HFFc6 (cell line): ENCODE data around the gene TECPR2. TPM values are rescaled to one million over a fixed set of nuclear protein-coding genes. Genes with fewer than 3 reads are reported as not detected.
"Not testable (repeated sequence)": the region's sequence is repeated elsewhere in the genome, so short reads cannot be mapped to it uniquely, and the experiment has no call there.

Source experiments
- DNase-seq: peaks from one replicate; pipeline ENCODE4 v3.0.0-alpha.2; 2018
- H3K27ac Mint-ChIP-seq: 2 replicates; pipeline ENCODE4 v1.8.0; 2020; ENCODE audit warnings: mild to moderate bottlenecking, mixed read lengths
- H3K27me3 Mint-ChIP-seq: 2 replicates; pipeline ENCODE4 v1.8.0; 2021; ENCODE audit warnings: mild to moderate bottlenecking, moderate library complexity, mixed read lengths; ENCODE audit not compliant: insufficient read depth
- H3K36me3 Mint-ChIP-seq: 2 replicates; pipeline ENCODE4 v1.8.0; 2021; ENCODE audit warnings: low read depth, mixed read lengths
- H3K4me1 Mint-ChIP-seq: 2 replicates; pipeline ENCODE4 v1.8.0; 2020; ENCODE audit warnings: low read depth, mixed read lengths
- H3K4me3 Mint-ChIP-seq: 2 replicates; pipeline ENCODE4 v1.8.0; 2020; ENCODE audit warnings: mild to moderate bottlenecking, moderate library complexity, mixed read lengths
- H3K9me3 Mint-ChIP-seq: 2 replicates; pipeline ENCODE4 v1.8.0; 2020; ENCODE audit warnings: mild to moderate bottlenecking, mixed read lengths
- total RNA-seq, 6 experiments: library from RNA; stranded (reverse); fragmentation: NEBNext Ultra II Directional; extraction: Animal tissue kit (Norgen Biotek cat#: 25700); gene quantifications; 2 replicates in 1 of 6; 3 replicates in 5 of 6; pipeline ENCODE4 v1.2.3, GENCODE V29; 2021
- TF ChIP-seq, protein P1 (sequence below): fragments of 200-600 bp; sonication (generic); IDR thresholded peaks from 2 replicates; pipeline ENCODE4 v1.5.0; 2021; ENCODE audit warnings: antibody characterized with exemption, mild to moderate bottlenecking

The TECPR2 gene
- total RNA-seq, 6 experiments from 2014 or later: 22.0 to 29.6 (median 26.4) TPM

DNA sequence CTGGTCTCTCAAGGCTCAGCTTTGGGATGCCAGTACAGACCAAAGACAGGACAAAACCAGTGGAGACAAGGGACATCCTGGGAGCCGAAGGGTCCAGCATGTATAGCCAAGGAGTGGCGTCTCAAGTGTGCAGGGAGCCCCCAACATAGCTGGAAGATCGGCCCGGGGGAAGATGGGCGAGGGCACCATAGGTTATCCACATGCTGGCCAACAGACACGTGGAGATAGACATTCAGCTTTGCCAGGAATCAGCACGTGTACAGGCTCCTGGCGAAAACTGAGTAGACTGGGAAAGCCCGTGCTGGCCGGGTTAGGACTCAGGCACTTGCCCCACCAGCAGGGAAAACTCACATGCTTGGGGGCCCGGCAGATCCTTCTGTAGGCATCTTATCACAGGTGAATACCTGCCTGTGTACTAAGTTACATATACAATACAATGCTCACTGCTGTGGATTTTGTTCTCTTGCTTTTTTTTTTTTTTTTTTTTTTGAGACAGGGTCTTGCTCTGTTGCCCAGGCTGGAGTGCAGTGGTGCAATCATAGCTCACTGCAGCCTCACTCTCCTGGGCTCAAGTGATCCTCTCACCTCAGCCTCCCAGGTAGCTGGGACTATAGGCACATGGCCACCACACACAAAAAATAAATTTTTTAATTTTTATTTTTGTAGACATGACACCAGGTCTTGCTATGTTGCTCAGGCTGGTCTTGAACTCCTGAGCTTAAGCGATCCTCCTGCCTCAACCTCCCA is 152.4 kb downstream of the TECPR2 start:
- TF ChIP-seq, protein P1, sequence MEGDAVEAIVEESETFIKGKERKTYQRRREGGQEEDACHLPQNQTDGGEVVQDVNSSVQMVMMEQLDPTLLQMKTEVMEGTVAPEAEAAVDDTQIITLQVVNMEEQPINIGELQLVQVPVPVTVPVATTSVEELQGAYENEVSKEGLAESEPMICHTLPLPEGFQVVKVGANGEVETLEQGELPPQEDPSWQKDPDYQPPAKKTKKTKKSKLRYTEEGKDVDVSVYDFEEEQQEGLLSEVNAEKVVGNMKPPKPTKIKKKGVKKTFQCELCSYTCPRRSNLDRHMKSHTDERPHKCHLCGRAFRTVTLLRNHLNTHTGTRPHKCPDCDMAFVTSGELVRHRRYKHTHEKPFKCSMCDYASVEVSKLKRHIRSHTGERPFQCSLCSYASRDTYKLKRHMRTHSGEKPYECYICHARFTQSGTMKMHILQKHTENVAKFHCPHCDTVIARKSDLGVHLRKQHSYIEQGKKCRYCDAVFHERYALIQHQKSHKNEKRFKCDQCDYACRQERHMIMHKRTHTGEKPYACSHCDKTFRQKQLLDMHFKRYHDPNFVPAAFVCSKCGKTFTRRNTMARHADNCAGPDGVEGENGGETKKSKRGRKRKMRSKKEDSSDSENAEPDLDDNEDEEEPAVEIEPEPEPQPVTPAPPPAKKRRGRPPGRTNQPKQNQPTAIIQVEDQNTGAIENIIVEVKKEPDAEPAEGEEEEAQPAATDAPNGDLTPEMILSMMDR: no peak
- Mint-ChIP-seq H3K27ac (no peak overlapping the region), H3K4me1 (peaks cover 5% of the 10 kb centered on the region), H3K36me3 (no peaks in the 10 kb centered on the region), H3K27me3 (peaks cover 1% of the 10 kb centered on the region; the same call in 1 of the 2 replicates), H3K9me3 (no peaks in the 10 kb centered on the region), H3K4me3 (no peak overlapping the region)
- DNase-seq: no peak

DNA sequence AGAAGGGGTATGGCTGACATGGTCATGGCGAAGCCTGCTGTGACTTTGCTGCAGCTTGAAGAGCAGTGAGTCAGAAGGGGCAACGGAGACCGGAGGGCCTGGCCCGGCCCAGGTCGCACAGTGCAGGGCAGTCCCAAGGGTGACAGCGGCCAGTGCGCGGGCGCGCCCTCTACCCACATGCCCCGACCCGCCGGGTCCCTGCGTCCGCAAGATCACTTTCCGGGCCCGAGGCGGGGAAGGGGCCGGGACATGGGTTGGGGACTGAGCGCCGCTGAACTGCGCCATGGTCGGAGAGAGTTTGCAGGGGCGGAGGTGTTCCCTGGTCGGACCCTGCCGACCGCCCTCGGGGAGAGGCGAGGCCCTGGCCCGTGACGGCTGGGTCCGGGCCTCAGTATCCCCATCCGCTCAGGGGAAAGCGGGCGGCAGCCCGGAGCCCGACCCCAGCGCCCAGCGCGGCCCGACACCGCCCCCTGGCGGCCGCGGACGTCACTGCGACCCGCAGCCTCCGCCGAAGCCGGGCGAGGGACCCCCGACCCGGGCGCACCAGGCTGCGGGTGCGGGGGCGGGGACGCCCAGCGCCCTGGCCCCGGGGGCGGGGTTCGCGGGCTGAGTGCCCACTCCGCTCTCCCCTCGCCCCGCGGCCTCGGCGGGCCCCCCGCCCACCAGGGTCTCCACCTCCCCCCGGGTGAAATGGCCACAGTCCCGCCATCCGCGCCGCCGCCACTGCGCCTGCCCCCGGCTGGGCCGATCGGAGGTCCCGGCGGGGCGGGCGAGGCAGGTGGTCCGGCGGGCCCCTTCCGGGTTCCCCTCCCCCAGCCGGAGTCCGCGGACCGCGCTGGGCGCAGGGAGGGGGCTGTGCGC is 154.0 kb downstream of the TECPR2 start:
- TF ChIP-seq, protein P1: peak; percentile 93
- Mint-ChIP-seq H3K27ac (peak overlapping the region; percentile 74), H3K27me3 (peaks cover 1% of the 10 kb centered on the region; the same call in 1 of the 2 replicates), H3K36me3 (no peaks in the 10 kb centered on the region), H3K4me3 (peak overlapping the region; percentile 89), H3K4me1 (peaks cover 5% of the 10 kb centered on the region), H3K9me3 (no peaks in the 10 kb centered on the region)
- no peak for DNase-seq

DNA sequence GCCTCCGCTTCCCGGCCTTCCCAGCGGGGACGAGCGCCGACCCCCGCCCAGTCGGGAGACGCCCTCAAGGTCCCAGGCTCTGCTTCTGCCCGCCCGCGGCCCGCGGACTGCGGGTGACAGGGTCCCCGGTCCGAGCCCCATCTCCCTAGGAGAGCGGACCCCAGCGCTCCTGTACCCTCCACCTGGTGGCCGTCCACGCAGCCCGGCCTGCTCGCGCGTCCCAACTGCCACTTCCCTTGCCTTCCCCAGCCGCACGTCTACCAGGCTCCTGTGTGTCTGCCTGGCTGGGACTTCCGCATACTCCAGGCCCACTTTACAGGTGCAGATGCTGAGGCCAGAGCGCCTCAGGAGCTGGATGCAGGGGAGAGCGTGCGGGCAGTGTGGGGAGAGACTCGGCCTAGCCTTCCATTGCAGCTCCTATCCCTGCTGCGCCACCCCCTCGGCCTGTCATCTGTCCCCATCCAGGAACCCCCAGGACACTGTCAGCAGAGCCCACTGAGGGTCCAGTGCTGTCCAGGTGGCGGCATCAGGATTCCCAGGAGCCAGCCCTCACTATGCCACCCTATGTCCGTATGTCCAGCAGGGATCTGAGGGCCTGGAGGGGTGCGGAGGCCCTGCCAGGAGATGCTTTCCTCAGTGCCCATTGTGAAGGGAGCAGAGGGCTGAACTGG is 154.8 kb downstream of the TECPR2 start:
- peak overlapping the region; percentile 57 for H3K27ac Mint-ChIP-seq
- TF ChIP-seq, protein P1: no peak
- no peaks in the 10 kb centered on the region for H3K36me3 Mint-ChIP-seq
- no peak for DNase-seq
- peaks cover 5% of the 10 kb centered on the region for H3K4me1 Mint-ChIP-seq
- H3K27me3 Mint-ChIP-seq: peaks cover 1% of the 10 kb centered on the region; the same call in 1 of the 2 replicates
- H3K9me3 Mint-ChIP-seq: no peaks in the 10 kb centered on the region
- H3K4me3 Mint-ChIP-seq: peak overlapping the region; percentile 73

DNA sequence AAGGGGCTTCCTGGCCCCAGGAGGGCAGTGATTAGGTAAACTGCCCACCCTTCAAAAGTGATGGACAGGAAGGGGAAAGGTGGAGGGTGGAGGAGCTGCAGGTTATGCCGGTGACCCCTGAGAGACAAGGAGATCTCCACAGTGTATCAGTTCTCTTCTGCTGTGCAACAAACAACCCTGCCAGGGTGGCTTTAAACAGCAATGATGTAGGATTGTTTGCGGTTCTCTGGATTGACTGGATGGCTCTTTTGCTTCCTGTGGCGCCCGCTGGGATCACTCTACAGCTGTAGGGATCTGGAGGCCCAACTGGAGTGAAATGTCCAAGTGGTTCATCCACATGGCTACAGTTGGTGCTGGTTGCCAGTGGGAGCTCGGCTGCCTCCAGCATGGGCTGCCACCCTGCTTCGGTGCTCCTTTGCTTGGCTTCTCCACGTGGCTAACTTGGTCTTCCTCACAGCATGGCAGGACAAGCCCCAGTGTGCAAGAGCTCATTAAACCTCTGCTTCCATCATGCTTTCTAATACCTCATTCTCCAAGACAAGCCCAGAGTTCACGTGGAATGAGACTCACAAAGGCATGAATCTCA is 155.4 kb downstream of the TECPR2 start:
- no peak for DNase-seq
- no peaks in the 10 kb centered on the region for H3K36me3 Mint-ChIP-seq
- H3K27ac Mint-ChIP-seq: 0 out of 2 replicates have a peak overlapping the region, but pooled peaks have one; percentile 29
- TF ChIP-seq, protein P1: no peak
- H3K4me1 Mint-ChIP-seq: peaks cover 9% of the 10 kb centered on the region
- H3K27me3 Mint-ChIP-seq: peaks cover 1% of the 10 kb centered on the region; the same call in 1 of the 2 replicates
- no peaks in the 10 kb centered on the region for H3K9me3 Mint-ChIP-seq
- peak overlapping the region; percentile 32; the same call in 1 of the 2 replicates for H3K4me3 Mint-ChIP-seq

DNA sequence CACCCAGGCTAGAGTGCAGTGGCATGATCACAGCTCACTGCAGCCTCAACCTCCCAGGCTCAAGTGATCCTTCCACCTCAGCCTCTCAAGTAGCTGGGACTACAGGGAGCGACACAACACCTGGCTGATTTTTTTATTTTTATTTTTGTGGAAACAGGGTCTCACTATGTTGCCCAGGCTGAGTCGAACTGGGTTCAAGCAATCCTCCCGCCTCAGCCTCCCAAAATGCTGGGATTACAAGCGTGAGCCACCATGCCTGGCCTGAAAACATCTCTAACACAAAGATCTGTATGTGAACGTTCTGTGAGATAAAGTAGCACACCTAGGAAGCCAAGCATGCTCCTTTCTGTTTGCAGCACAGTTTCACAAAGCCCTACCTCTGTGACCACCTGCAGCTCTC is 157.0 kb downstream of the TECPR2 start:
- not testable (repeated sequence) for DNase-seq, H3K9me3 Mint-ChIP-seq, H3K4me3 Mint-ChIP-seq, H3K27ac Mint-ChIP-seq, H3K27me3 Mint-ChIP-seq, H3K36me3 Mint-ChIP-seq
- H3K4me1 Mint-ChIP-seq: peaks cover 13% of the 10 kb centered on the region
